HAP-1 (cell line): ENCODE data around the gene LRRC56.

Experiments
- DNase-seq, 2 experiments: peaks; one replicate each; pipeline ENCODE4 v3.0.0-alpha.2; 2016 to 2020; ENCODE audit warnings: low spot score in 2 of 2
- H3K27me3 ChIP-seq: fragments of 250-450 bp; sonication (Bioruptor Pico); 2 replicates; pipeline ENCODE4 v1.5.1; 2020; ENCODE audit warnings: low read depth, mild to moderate bottlenecking, moderate library complexity
- H3K36me3 ChIP-seq: fragments of 250-450 bp; sonication (Bioruptor Pico); replicated peaks from 2 replicates; pipeline ENCODE4 v1.5.1; 2020; ENCODE audit warnings: mild to moderate bottlenecking
- H3K4me1 ChIP-seq: fragments of 250-450 bp; sonication (Bioruptor Pico); 2 replicates; pipeline ENCODE4 v1.5.1; 2020; ENCODE audit warnings: mild to moderate bottlenecking
- H3K4me3 ChIP-seq: fragments of 250-450 bp; sonication (Bioruptor Pico); 2 replicates; pipeline ENCODE4 v1.5.1; 2020; ENCODE audit warnings: mild to moderate bottlenecking, moderate library complexity
- H3K9me3 ChIP-seq: fragments of 250-450 bp; sonication (Bioruptor Pico); 2 replicates; pipeline ENCODE4 v1.5.1; 2020; ENCODE audit warnings: mild to moderate bottlenecking, moderate library complexity
- in situ Hi-C: fragments of 300-500 bp; cut with MboI; formaldehyde crosslinking; loops from 3 replicates; pipeline ENCODE4 v1.14.3; 2020; ENCODE audit warnings: low sequenced_read_pairs, inconsistent platforms, mixed read lengths

Gene LRRC56

DNA sequence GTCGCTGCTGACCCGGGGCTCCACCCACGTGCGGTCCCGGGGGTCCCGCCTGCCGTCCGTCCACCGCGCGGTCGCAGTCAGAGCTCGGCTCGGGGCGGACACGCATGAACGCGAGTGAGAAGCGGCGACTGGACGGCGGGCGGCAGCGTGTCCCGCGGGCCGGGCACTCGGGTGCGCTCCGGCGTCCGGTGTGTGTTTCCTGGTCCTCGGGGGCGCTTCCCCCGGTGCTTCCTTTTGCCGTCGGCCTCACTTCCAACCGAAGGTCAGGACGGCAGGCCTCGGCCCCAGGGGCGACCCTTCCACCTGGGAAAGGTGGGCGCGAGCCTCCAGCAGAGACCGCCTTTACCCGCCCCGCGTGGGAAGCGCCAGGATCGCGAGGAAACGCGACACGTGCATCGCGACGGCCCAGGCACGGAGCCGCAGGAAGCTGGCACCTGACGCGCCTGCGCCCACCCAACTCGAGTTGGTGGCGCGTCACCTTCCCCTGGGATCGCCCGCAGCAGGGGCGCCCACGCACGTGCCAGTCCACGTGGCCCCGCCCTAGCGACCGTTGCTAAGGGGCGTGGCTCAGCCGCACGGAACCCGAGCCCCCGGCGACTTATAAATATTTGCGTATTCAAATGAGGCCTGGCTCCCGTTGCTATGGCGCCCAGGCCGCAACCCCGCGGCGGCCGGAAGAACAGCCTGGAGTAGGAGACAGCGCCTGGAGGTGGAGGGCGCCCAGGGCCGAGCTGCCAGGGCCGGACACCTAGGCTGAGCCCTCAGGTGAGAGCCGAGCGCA is at the start of gene LRRC56:
TSS of gene LRRC56 (plus strand) at position 687 of the 781 bp plus-strand sequence. CDS start 3,158 bp downstream, outside the sequence.
- in situ Hi-C loops = no loop called here
- H3K4me1 ChIP-seq = no peaks in the 10 kb centered on the region; the same call in 1 of the 2 replicates

DNA sequence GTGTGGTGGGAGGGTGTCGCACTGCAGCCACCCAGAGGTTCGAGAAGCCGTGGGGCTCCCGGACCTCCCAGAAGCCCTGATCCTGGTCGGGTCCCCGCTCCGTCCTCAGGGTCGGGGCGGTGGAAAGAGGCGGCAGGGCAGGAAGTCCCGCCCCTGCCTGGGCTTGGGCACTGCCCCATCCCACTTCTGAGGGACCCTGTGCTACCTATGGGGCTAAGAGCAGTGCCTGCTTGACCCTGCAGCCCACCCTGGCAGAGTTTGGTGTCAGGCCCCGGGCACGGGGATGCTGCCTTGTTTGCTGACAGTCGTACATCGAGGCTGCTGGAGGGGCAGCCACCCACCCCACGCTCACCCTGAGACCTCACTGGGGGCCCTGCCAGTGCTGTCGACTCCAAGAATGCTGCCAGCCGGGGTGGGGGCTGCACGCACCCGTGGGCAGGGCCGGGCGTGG is 49.7 kb upstream of the LRRC56 start:
- no peak for DNase-seq
- in situ Hi-C loops = no loop called here
- Histone ChIP-seq H3K4me1 (no peaks in the 10 kb centered on the region), H3K9me3 (no peaks in the 10 kb centered on the region), H3K36me3 (peaks cover 8% of the 10 kb centered on the region), H3K27me3 (no peaks in the 10 kb centered on the region), H3K4me3 (no peak overlapping the region)

More for the DNA sequence above, at the start of gene LRRC56:
- Histone ChIP-seq H3K9me3 (no peaks in the 10 kb centered on the region), H3K36me3 (peaks cover 20% of the 10 kb centered on the region), H3K4me3 (peak within 1 kb of the TSS; percentile 67), H3K27me3 (no peaks in the 10 kb centered on the region)
- peak in 1 of 2 experiments; percentile 65 for DNase-seq

GRCh38 chr11:488062-488461 is 49.3 kb upstream of the LRRC56 start:
- Histone ChIP-seq H3K4me3 (no peak overlapping the region), H3K4me1 (no peaks in the 10 kb centered on the region), H3K9me3 (no peaks in the 10 kb centered on the region), H3K36me3 (peaks cover 10% of the 10 kb centered on the region), H3K27me3 (no peaks in the 10 kb centered on the region)
- DNase-seq = no peak
- in situ Hi-C loops = no loop called here

DNA sequence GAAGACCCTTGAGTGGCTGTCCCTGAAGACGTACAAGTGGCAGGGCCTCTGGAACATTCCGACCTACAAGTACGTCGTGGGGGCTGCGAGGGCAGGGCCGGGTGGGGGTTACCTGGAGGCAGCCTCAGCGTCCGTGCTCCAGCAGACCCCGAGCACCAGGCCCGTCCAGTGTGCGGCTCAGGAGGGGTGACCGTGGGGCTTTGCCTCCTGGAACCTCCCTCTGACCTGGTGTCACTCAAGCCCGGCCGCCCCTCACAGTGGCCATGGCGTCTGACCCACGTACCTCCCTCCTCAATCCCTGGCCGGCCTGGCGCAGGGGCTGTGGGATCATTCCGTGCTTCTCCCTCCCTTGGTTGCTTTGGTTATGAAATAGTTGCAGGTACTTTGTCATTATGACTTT is 48.7 kb upstream of the LRRC56 start:
- Histone ChIP-seq H3K27me3 (no peaks in the 10 kb centered on the region), H3K4me1 (no peaks in the 10 kb centered on the region), H3K36me3 (peaks cover 13% of the 10 kb centered on the region), H3K9me3 (no peaks in the 10 kb centered on the region), H3K4me3 (no peak overlapping the region)
- in situ Hi-C loops = no loop called here
- DNase-seq = no peak

DNA sequence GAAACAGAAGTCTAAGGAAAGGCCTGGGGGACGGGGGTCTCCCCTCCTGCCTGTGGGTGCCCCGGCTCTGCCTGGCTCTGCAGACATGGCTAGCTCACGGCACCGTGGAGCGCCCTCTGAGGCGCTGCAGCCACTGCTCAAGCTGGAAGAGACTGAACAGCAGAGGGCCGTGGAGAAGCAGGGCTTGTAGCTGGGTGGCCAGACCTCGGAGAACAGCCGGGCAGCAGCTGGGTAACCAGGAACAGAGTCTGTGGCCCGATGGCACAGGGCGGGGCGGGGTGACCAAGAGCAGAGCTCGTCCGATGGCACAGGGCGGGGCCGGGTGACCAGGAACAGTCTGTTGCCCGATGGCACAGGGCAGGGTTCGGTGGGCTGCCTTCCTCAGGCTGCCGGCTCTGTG is 48.3 kb upstream of the LRRC56 start:
- Histone ChIP-seq H3K9me3 (no peaks in the 10 kb centered on the region), H3K36me3 (peaks cover 15% of the 10 kb centered on the region), H3K4me3 (no peak overlapping the region), H3K27me3 (no peaks in the 10 kb centered on the region), H3K4me1 (no peaks in the 10 kb centered on the region)
- in situ Hi-C loops = no loop called here
- no peak for DNase-seq

DNA sequence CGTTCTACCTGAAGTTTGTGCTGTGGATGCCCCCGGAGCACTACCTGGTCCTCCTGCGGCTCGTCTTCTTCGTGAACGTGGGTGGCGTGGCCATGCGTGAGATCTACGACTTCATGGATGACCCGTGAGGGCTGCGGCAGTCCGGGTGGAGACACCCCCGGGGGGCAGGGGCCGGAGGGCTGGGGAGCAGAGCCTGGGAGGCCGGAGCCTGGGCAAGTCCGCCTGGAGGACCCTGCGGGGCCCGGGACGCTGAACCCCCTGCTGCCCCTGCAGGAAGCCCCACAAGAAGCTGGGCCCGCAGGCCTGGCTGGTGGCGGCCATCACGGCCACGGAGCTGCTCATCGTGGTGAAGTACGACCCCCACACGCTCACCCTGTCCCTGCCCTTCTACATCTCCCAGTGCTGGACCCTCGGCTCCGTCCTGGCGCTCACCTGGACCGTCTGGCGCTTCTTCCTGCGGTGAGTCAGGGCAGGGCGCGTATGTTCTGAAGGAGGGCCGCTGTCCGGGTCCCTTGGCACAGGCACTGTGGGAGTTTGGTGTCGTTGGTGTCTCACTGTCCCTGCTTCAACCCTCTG is 47.6 kb upstream of the LRRC56 start:
- Histone ChIP-seq H3K9me3 (no peaks in the 10 kb centered on the region), H3K36me3 (peaks cover 21% of the 10 kb centered on the region)
- in situ Hi-C loops = no loop called here

DNA sequence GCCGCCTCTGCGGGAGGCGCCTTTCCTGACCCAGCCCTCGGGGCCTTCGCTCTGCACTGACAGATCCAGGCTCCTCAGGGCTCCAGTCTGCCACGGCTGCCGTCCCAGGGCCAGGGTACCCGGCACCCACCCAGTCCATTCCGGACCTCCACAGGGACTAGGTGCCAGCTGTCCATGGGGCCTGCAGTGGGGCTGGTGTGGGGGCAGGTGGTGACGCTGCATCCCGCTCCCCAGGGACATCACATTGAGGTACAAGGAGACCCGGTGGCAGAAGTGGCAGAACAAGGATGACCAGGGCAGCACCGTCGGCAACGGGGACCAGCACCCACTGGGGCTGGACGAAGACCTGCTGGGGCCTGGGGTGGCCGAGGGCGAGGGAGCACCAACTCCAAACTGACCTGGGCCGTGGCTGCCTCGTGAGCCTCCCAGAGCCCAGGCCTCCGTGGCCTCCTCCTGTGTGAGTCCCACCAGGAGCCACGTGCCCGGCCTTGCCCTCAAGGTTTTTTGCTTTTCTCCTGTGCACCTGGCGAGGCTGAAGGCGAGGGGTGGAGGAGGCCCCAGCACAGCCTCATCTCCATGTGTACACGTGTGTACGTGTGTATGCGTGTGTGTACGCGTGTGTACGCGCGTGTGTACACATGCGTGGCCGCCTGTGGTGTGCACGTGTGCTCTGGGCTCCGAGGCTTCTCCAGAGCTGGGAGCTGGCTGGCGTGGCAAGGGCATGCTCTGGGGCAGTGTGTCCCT is 47.0 kb upstream of the LRRC56 start:
- H3K36me3 ChIP-seq = peaks cover 24% of the 10 kb centered on the region
- in situ Hi-C loops = no loop called here
- no peaks in the 10 kb centered on the region for H3K9me3 ChIP-seq
- no peaks in the 10 kb centered on the region for H3K27me3 ChIP-seq
- no peak overlapping the region for H3K4me3 ChIP-seq
- H3K4me1 ChIP-seq = no peaks in the 10 kb centered on the region
- DNase-seq = no peak

More for the DNA sequence above, 47.6 kb upstream of the LRRC56 start:
- Histone ChIP-seq H3K4me1 (no peaks in the 10 kb centered on the region), H3K4me3 (no peak overlapping the region), H3K27me3 (no peaks in the 10 kb centered on the region)
- DNase-seq = no peak

DNA sequence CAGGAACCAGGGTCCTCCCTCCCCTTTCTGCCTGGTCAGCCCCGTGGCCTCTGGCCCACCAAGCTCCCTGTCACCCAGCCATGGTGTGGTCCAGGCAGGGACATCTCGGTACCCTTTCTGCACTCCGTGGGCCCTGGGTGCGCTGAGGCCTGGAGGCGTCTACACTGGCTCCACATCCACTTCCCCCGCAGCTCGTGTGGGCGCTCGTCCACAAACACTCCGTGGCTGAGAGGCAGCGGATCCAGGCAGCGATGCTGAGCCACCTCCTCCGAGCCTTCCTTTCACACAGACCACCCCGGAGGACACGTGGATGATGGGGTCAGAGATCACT is 46.4 kb upstream of the LRRC56 start:
- no peak for DNase-seq
- Histone ChIP-seq H3K36me3 (peaks cover 30% of the 10 kb centered on the region), H3K27me3 (no peaks in the 10 kb centered on the region), H3K4me3 (no peak overlapping the region), H3K9me3 (no peaks in the 10 kb centered on the region), H3K4me1 (no peaks in the 10 kb centered on the region)
- in situ Hi-C loops = no loop called here

DNA sequence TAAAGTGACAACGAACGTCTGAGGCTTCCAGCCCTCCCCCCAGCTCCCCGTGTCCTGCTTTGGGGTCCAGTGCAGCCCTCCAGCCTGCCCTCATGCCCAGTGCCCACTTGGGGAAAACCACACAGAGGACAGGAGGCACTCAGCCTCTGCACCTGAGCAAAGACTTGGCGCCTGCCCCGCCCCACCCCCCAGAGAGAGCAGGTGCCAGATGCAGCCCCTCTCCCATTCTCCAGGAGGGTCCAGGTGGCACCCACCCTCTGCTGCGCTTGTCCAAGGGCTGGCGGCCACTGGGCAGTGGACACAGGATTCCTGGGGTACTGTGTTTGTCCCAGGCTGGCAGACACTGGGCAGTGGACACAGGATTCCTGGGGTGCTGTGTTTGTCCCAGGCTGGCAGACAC is 46.0 kb upstream of the LRRC56 start:
- in situ Hi-C loops = no loop called here
- Histone ChIP-seq H3K4me1 (no peaks in the 10 kb centered on the region), H3K4me3 (no peak overlapping the region), H3K27me3 (no peaks in the 10 kb centered on the region), H3K9me3 (no peaks in the 10 kb centered on the region), H3K36me3 (peaks cover 34% of the 10 kb centered on the region)
- DNase-seq = no peak

DNA sequence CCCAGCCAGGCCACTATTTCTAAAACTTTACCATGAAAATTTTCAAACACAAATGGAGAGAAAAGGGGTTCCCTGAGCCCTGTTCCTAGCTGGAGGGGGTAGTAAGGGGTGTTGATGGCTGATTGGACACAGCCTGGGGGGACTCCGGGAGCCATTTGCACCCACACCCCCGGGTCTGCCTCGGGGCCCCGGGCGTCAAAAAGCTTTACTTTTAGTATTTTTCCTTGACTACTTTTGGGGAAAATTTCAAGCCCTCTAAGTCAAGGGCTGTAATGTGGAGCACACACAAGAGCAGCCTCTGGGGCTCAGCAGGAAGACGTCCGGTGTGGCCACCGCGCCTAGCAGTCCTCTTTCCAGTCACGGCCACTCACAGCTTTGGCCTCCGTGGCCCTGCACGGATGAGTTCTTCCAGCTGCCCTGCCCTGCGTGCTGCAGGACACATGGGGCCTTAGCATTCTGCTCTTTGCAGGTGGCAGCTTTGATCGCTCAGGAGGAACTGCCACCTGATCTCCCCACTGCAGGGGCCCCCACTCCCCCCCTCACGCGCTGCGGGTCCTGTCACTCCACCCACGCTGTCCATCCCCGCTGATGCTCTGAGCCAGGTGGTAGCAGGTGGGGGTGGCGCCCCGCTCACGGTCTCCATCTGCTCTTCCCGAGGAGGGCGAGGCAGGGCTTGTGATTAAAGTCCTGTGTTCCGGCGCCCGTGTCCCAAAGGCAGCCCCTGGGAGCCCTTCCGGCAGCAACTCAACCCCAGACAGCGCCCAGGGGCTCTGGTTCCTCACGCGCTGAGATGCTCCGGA is 44.7 kb upstream of the LRRC56 start:
- Histone ChIP-seq H3K4me3 (no peak overlapping the region), H3K9me3 (no peaks in the 10 kb centered on the region), H3K27me3 (no peaks in the 10 kb centered on the region), H3K36me3 (peaks cover 42% of the 10 kb centered on the region), H3K4me1 (no peaks in the 10 kb centered on the region)
- no peak for DNase-seq
- in situ Hi-C loops = no loop called here

DNA sequence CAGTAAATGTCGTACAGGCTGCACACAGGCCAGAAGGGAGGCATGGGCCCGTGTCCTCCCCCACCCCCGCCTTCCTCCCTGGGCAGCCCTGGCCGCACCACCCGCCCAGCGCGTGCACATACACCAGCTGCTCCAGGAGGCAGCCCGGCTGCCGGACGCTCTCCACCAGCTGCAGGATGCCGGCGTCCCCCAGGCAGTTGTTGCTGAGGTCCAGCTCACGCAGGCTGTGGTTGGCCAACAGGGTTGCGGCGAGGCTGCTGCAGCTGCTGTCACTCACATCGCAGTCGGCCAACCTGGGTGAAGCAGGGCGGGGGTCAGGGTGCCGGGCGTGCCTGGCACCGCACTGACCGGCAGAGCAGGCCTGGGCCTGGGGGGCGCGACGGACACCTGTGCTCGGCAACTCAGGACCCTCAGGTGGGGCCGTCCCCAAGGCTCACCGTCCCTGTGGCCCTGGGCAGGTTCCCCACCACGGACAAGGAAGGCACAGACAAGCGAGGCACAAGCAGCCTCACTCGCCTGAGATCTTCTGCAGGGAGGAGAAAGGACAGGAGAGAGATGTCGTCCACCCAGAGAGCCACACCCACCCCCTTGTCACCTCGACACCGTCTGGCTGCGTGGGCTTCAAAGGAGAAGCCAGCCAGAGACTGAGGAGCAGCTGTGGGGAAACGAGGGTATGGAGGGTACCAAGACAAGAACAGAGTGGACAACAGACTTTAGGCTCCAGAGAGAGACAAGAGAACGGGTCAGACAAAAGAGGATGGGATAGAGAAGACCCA is 42.4 kb upstream of the LRRC56 start:
- Histone ChIP-seq H3K9me3 (no peaks in the 10 kb centered on the region), H3K36me3 (peaks cover 65% of the 10 kb centered on the region), H3K4me1 (no peaks in the 10 kb centered on the region), H3K4me3 (no peak overlapping the region), H3K27me3 (no peaks in the 10 kb centered on the region)
- DNase-seq = no peak
- in situ Hi-C loops = no loop called here

- Histone ChIP-seq H3K4me3 (no peak overlapping the region), H3K9me3 (no peaks in the 10 kb centered on the region), H3K4me1 (no peaks in the 10 kb centered on the region), H3K27me3 (no peaks in the 10 kb centered on the region), H3K36me3 (peaks cover 71% of the 10 kb centered on the region)
- in situ Hi-C loops = no loop called here
- DNase-seq = no peak
These were observed 41.8 kb upstream of the LRRC56 start for GRCh38 chr11:495537-495931.
